Hepatocyte (in vitro differentiated cells): Measurements from ENCODE around the gene CYBA.

Experiments used
- EZH2 ChIP-seq: fragments of 200-600 bp; sonication (generic); IDR thresholded peaks from 2 replicates; pipeline ENCODE4 v1.6.1; 2016; ENCODE audit warnings: antibody characterized with exemption, mild to moderate bottlenecking, borderline replicate concordance
- EZH2phosphoT487 ChIP-seq: fragments of 200-600 bp; sonication (generic); IDR thresholded peaks from one replicate; pipeline ENCODE4 v1.6.1; 2018; ENCODE audit warnings: antibody characterized with exemption, mild to moderate bottlenecking, low read depth, moderate library complexity; ENCODE audit not compliant: unreplicated experiment, severe bottlenecking
- TF ChIP-seq, protein P1 (sequence below): fragments of 200-600 bp; sonication (generic); IDR thresholded peaks from 2 replicates; pipeline ENCODE4 v1.5.1; 2016; ENCODE audit warnings: antibody characterized with exemption, mild to moderate bottlenecking; ENCODE audit not compliant: poor library complexity

DNA sequence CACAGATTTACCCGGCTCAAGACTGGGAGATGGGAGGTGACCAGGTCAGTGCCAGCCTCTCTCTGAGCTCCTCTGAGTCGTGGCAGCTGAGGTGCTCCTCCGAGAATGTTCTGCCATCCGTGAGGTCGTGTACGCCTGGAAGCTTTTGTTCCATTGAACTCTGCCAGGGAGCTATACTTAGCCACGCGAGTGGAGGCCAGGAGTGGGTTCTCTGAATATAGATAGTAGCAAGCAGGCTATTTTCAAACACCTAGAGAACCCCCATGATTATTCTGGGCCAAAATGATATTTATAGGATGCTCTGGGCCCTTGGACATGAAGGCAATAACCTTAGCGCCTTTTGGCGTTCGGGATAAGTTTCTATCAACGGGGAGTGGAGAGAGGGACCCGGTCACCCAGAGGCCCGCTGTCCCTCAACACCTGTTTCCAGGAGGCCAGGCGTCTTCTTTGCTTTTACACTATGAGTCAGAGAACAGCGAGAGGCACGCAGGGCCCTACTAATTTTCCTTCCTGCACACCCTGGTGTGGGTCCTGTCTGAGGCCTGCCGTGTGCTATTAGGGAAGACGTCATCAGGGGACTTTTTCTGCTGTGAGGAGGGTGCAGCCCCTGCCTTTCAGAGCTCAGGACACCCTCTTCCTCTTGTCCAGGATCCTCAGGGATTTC is 23.0 kb upstream of the CYBA start:
- TF ChIP-seq EZH2 (no peak), EZH2phosphoT487 (no peak)
- TF ChIP-seq, protein P1, sequence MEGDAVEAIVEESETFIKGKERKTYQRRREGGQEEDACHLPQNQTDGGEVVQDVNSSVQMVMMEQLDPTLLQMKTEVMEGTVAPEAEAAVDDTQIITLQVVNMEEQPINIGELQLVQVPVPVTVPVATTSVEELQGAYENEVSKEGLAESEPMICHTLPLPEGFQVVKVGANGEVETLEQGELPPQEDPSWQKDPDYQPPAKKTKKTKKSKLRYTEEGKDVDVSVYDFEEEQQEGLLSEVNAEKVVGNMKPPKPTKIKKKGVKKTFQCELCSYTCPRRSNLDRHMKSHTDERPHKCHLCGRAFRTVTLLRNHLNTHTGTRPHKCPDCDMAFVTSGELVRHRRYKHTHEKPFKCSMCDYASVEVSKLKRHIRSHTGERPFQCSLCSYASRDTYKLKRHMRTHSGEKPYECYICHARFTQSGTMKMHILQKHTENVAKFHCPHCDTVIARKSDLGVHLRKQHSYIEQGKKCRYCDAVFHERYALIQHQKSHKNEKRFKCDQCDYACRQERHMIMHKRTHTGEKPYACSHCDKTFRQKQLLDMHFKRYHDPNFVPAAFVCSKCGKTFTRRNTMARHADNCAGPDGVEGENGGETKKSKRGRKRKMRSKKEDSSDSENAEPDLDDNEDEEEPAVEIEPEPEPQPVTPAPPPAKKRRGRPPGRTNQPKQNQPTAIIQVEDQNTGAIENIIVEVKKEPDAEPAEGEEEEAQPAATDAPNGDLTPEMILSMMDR, result no peak
